SKM-1 treated with dmso at 0.1 percent for 144 hours (cell line): ENCODE data around the gene TMC2.
"Not testable (repeated sequence)": the region's sequence is repeated elsewhere in the genome, so short reads cannot be mapped to it uniquely, and the experiment has no call there.

ENCODE experiments used
- DNase-seq: peaks from one replicate; lab custom pipeline; 2025; ENCODE audit not compliant: unreplicated experiment; lab: John Stamatoyannopoulos, UW

TMC2 gene

DNA sequence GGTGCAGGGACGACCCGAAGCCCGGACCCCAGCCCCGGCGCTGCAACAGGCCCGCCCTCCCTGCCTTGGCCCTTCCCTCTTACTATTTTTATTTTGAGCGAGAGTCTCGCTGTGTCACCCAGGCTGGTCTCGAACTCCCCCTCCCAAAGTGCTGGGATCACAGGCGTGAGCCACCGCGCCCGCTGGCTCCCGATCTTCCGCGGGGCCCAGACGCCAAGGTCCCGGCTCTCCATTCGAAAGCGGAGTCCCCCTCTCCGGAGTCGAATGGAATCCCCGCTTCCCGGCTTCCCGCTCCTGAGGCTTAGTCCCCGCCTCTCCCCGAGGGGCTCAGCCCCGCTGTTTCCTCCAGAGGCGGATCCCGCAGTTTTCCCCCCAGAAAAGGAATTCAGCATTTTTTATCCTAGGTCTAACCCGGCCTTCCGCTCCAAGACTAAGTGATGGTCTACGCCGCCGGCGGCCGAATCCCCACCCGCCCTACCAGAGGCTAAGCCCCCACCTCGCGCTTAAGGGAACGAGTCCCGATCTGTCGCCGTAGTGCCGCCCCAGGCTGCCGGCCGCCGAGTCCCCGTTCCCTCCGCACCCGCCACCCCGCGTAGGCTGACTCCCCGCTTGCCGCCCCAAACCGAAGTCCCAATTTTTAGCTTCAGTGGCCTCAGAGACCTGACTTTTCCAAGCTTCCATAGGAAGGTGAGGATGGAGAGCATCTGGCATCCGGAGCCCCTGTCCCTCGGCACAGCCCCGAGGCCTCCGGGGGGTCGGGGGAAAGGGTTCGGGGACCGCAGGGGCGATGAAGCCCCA lies 11.5 kb upstream of the TMC2 start:
- peak; percentile 49 for DNase-seq

GRCh38 chr20:2526218-2526583 lies 10.2 kb upstream of the TMC2 start:
- DNase-seq: not testable (repeated sequence)

DNA sequence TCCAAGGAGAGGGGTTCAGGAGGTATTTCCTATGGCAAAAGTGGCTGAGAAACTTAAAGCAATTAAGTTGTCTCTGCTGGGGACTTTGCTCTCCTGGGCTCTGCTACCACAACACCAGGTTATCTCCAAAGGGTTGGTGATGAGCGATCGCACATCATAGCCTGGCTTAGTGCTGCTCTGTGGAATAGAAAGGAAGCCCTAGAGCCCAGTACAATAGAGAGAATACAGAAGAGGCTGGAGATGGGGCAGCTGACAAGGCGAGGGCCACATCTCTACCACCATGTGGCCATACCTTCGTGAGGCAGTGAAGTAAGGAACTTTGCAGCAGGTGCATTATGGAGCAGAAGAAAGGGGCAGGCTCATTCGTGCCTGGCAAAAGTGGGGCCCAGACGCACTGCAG lies 8.6 kb upstream of the TMC2 start:
- no peak for DNase-seq

GRCh38 chr20:2528671-2529271 lies 7.6 kb upstream of the TMC2 start:
- DNase-seq: no peak

- no peak for DNase-seq
Observed at GRCh38 chr20:2533118-2533517, 3.3 kb upstream of the TMC2 start.

DNA sequence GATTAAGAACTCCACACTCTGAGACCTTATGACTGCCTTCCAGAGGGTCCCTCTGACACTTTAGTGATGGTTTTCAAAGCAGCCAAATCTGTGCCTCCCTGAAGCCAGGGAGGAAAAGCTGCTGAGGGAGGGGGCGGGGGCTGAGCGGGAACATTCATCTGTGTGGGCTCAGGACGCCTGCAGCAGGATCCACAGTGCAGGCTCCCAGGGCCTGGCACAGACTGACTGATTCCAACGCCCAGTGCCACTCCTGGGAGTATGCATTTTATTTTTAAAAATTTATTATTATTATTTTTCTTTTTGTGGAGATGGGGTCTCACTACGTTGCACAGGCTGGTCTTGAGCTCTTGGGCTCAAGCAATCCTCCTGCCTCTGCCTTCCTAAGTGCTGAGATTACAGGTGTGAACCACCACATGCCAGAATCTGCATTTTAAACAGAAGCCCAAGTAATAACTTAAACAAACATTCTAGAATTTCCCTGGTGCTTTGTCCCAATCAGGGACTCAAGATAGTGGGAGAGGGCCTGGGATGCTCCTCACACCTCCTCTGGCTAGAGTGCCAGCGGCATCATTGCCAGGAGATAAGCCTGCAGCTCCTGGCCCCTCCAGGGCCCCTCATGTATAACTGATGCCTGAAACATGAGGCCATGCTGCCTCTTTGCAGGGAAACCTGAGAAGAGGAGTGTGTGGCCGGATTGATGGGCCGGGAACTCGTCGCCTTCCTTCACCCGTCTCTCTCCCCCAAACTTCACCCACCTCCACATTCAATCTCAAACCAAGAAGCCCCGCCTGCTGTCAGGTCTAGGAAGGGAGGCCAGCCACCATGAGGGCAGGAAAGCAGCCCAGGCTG lies 438 bp upstream of the TMC2 start:
- DNase-seq: no peak

GRCh38 chr20:2537101-2537500 lies 728 bp downstream of the TMC2 start:
- DNase-seq: no peak

GRCh38 chr20:2538356-2538755 lies 2.0 kb downstream of the TMC2 start:
- DNase-seq: no peak

DNA sequence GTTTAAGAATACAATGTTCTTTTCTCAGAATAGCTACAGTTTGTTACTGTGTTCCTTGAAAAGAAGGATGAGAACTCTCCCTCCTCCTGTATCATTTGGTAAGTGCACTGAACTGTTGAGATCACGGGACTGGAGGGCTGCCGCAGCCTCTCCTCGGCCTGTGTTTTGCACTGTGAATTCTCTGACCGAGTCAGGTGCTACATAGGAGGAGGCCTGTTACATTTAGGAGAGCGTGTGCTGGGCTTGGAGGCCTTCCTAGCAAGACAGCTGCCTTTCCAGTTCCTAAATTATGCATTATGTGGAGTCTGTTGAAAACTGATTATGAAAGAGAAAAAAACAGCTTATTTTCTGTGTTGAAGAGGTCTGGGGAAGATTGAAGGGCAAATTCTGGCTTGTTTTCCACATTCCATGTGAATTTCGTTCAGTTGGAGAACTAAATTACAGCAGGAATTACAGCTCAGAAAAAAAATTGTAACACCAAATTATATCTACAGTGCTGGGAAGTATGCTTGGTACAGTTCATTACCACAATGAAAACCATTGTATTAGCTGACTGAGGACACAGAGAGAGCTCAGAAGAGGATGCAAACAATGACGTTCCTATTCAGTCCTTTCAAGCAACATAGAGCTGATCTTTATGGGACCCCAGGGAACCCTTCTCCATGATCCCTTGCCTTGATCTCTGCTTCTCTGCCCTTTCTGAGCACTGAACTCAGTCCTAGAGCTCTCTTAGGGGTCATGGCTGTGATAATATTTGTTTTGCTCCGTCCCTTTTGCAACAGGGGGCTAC lies 2.8 kb downstream of the TMC2 start:
- no peak for DNase-seq

- DNase-seq: no peak
Observed at GRCh38 chr20:2541940-2542339, 5.6 kb downstream of the TMC2 start.

- DNase-seq: no peak
Observed at GRCh38 chr20:2542361-2542760, 6.0 kb downstream of the TMC2 start.

DNA sequence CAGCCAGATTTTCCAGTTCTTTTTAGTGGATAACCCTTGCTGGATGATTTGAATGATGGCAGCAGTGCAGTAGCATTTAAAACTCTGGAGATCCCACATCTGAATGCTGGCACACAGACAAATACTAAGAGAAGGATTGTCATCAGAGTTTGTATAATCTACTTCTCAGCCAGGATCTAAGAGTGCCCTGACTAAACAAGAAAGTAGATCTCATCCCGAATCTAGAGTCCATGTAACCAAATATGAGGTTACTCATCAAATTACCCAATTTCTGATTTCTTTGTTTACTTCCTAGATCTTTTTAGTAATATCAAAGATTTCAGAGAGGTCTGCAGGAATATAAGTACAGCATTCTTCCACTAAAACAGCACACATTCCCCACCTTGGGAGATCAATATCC lies 7.8 kb downstream of the TMC2 start:
- DNase-seq: no peak

DNA sequence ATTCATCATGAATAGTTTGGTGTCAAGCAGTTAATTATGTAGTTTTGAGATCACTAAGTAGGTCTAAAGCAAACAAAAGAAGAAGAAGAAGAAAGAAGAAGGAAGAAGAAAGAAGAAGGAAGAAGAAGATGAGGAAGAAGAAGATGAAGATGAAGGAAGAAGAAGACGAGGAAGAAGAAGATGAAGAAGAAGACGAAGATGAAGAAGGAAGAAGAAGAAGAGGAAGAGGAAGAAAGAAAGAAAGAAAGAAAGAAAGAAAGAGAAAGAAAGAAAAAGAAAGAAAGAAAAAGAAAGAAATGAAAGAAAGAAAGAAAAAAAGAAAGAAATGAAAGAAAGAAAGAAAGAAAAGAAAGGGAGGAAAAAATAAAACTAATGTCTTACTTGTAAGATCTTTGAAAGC lies 9.2 kb downstream of the TMC2 start:
- no peak for DNase-seq

- no peak for DNase-seq
Observed at GRCh38 chr20:2557873-2558580, 21.7 kb downstream of the TMC2 start.

DNA sequence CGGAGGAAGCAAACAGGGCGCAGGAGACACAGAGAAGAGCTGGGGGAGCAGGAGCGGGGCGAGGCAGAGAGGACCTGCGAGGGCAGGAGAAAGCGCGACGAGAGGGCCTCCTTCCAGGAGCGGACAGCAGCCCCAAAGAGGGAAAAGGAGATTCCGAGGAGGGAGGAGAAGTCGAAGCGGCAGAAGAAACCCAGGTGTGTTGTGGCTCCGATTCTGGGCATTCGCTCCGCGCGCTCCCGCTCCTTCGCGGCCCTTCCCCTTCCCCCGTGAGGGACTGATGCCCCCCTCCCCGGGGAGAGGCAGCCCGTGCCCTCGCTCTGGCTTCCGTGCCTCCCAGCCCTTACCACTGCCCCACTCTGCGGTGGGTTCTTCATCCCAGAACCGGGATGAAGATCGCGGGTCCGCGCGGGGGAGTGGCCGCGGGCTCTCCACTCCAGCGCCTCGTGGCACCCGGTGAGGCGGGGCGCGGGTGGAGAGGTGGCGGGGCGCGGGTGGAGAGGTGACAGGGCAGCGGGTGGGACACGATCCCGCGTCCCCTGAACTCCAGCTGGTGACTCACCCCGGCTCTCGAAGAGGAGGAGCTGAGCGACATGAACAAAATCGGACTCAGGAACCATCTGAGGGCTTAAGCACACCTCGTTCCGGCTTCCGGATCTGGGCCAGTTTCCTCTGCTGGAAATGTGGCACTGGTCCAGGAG lies 22.4 kb downstream of the TMC2 start:
- no peak for DNase-seq

DNA sequence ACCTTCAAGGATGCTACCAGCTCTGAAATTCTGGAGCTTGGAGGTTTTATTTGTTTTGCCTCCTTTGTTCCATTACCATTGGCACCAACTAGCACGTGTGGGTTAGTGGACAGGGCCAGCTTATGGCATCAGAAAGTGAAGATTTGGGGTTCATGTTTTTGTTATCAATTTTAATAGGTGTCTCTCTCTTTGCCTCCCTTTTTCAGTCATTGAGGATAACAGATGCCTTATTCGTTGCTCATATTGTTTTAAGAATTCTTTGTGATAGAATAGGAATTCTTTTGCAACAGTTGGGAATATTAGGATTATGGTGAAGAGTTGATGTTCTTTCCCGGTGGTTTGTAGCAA lies 22.9 kb downstream of the TMC2 start:
- no peak for DNase-seq

GRCh38 chr20:2559651-2560050 lies 23.3 kb downstream of the TMC2 start:
- DNase-seq: no peak

DNA sequence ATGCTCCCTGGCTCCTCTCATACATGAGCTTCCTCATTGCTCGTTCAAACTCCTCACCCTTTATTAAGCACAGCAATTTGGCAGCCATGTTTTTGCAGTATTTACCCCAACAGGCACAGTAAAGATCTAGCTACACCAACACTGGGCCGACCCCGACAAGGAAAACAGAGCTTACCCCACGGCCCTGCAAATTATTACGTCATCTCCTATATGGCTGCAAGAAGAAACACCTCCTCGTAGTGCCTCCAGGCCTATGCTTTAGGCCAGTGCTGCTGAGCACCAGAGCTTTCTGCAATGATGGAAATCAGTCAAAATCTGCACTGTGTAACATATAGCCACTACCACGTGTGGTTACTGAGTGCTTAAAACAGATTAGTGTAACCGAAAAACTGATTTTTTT lies 26.7 kb downstream of the TMC2 start:
- DNase-seq: no peak

- no peak for DNase-seq
Observed at GRCh38 chr20:2564406-2564805, 28.0 kb downstream of the TMC2 start.

- DNase-seq: no peak
Observed at GRCh38 chr20:2575682-2576081, 39.3 kb downstream of the TMC2 start.
